Measurements from ENCODE around the gene C8G. TPM values are rescaled to one million over a fixed set of nuclear protein-coding genes. Genes with fewer than 3 reads are reported as not detected.

The C8G gene
- total RNA-seq, 1 experiment from 2014 or later = 0.85 TPM

DNA sequence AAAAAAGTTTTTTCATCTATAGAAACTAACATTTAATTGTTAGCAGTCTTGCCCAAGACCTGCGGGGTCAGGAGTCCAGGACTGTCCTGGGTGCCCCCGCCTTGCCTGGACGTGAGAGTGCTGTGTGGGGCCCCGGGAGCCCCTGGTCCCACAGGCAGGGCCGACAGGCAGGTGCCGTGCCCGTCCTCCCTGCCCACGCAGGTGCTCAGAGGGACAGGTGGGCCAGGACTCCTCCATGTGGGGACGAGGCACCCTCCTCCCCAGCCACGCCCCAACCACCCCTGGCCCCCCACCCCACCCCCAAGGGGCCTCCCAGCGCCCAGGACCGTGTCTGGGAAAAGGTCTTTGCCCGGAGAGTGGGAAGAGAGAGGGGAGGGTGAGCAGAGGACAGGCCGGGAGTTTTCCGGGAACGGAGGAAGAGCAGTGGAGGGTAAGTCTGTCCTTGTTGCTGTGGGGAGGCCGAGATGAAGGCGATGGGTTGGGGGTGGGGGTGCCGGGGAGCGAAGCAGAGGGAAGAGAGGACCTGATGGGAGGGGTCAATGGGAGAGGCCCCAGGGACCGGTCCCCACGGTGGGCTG, 4.3 kb downstream of the C8G start:
- POLR2A ChIA-PET = no interaction called here
- no peaks in the 10 kb centered on the region for H3K9me3 Mint-ChIP-seq
- no peak for TF ChIP-seq NR1H2 (CRISPR knock-in tag; IDR thresholded peaks at IDR 0.05)
- no peak for TF ChIP-seq CREB1 (CRISPR knock-in tag; IDR thresholded peaks at IDR 0.05)
- DNase-seq (ENCODE audit: low spot score) = no peak
- peaks cover 10% of the 10 kb centered on the region for H3K4me1 Mint-ChIP-seq
- H3K4me3 Mint-ChIP-seq = peak overlapping the region; percentile 71
- CTCF ChIA-PET = interaction anchor here (1.0 to 8.7 kb wide), 8 partner anchors 26 to 187 kb away, joined by 3 to 151 read pairs (median 10); partner anchors contain the start of genes PAXX, PTGDS, TMEM141 and TRAF2
- no peak overlapping the region for H3K27ac Mint-ChIP-seq
- ATAC-seq = peak; percentile 3
- H3K36me3 Mint-ChIP-seq = no peaks in the 10 kb centered on the region
- H3K27me3 Mint-ChIP-seq (ENCODE audit: low read depth) = no peaks in the 10 kb centered on the region

- no peaks in the 10 kb centered on the region for H3K9me3 Mint-ChIP-seq
- TF ChIP-seq CTCF (IDR thresholded peaks at IDR 0.05) = no peak
- TF ChIP-seq RORB (CRISPR knock-in tag; IDR thresholded peaks at IDR 0.05) = no peak
- TF ChIP-seq PRRX2 (CRISPR knock-in tag; IDR thresholded peaks at IDR 0.05) = no peak
- peak; percentile 80; the same call in 1 of the 2 replicates for TF ChIP-seq SP1 (CRISPR knock-in tag; conservative IDR thresholded peaks at IDR 0.05)
- no peak for TF ChIP-seq TP53 (CRISPR knock-in tag; IDR thresholded peaks at IDR 0.05)
- peak; percentile 58; the same call in 1 of the 2 replicates for TF ChIP-seq ARID4B (CRISPR knock-in tag; IDR thresholded peaks at IDR 0.05; ENCODE audit: borderline replicate concordance)
- TF ChIP-seq FOXP1 (CRISPR knock-in tag; IDR thresholded peaks at IDR 0.05; ENCODE audit: borderline replicate concordance) = peak; percentile 56; the same call in 1 of the 2 replicates
- peak; percentile 84 for TF ChIP-seq ZNF423 (CRISPR knock-in tag; IDR thresholded peaks at IDR 0.05)
- TF ChIP-seq ZSCAN18 (CRISPR knock-in tag; IDR thresholded peaks at IDR 0.05) = no peak
- no peak for TF ChIP-seq AFF4 (CRISPR knock-in tag; IDR thresholded peaks at IDR 0.05; ENCODE audit: borderline replicate concordance)
- no peak for TF ChIP-seq ESRRA (CRISPR knock-in tag; IDR thresholded peaks at IDR 0.05; ENCODE audit: borderline replicate concordance)
- TF ChIP-seq, protein P1, sequence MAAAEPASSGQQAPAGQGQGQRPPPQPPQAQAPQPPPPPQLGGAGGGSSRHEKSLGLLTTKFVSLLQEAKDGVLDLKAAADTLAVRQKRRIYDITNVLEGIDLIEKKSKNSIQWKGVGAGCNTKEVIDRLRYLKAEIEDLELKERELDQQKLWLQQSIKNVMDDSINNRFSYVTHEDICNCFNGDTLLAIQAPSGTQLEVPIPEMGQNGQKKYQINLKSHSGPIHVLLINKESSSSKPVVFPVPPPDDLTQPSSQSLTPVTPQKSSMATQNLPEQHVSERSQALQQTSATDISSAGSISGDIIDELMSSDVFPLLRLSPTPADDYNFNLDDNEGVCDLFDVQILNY (CRISPR knock-in tag; IDR thresholded peaks at IDR 0.05) = 0 out of 2 replicates have a peak, but pooled peaks have one; percentile 38
- no peak for TF ChIP-seq KAT7 (CRISPR knock-in tag; IDR thresholded peaks at IDR 0.05; ENCODE audit: borderline replicate concordance)
- TF ChIP-seq, protein P2, sequence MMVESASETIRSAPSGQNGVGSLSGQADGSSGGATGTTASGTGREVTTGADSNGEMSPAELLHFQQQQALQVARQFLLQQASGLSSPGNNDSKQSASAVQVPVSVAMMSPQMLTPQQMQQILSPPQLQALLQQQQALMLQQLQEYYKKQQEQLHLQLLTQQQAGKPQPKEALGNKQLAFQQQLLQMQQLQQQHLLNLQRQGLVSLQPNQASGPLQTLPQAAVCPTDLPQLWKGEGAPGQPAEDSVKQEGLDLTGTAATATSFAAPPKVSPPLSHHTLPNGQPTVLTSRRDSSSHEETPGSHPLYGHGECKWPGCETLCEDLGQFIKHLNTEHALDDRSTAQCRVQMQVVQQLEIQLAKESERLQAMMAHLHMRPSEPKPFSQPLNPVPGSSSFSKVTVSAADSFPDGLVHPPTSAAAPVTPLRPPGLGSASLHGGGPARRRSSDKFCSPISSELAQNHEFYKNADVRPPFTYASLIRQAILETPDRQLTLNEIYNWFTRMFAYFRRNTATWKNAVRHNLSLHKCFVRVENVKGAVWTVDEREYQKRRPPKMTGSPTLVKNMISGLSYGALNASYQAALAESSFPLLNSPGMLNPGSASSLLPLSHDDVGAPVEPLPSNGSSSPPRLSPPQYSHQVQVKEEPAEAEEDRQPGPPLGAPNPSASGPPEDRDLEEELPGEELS (CRISPR knock-in tag; IDR thresholded peaks at IDR 0.05) = peak; percentile 44; the same call in 1 of the 2 replicates
- TF ChIP-seq ZNF121 (CRISPR knock-in tag; IDR thresholded peaks at IDR 0.05) = no peak
Measured at GRCh38 chr9:136949817-136950655, 5.0 kb downstream of the C8G start.

More at GRCh38 chr9:136949817-136950655, 5.0 kb downstream of the C8G start:
- Mint-ChIP-seq H3K27ac (no peak overlapping the region), H3K27me3 (ENCODE audit: low read depth) (no peaks in the 10 kb centered on the region), H3K4me3 (peak overlapping the region; percentile 72), H3K36me3 (no peaks in the 10 kb centered on the region), H3K4me1 (peaks cover 7% of the 10 kb centered on the region)
- POLR2A ChIA-PET = no interaction called here
- DNase-seq (ENCODE audit: low spot score) (peak; percentile 97), ATAC-seq (peak; percentile 81)
- CTCF ChIA-PET = interaction anchor here (1.0 to 8.7 kb wide), 5 partner anchors 25 to 118 kb away, joined by 3 to 151 read pairs (median 14); partner anchors contain the start of genes PAXX and PTGDS

All from WTC11 (cell line).